Suprapubic skin (tissue), 4 donors: ENCODE data around the gene MAP6.

Source experiments
- CTCF ChIP-seq, 2 donors: fragments of 200-600 bp in 1 of 2; fragments of 450-650 bp in 1 of 2; sonication (generic) in 1 of 2; IDR thresholded peaks; one replicate each; pipeline ENCODE4 v1.5.1; 2016 to 2019; ENCODE audit warnings: antibody characterized with exemption in 2 of 2, mild to moderate bottlenecking in 1 of 2, moderate library complexity in 1 of 2
- EP300 ChIP-seq: sonication (generic); formaldehyde crosslinking; IDR thresholded peaks from one replicate; pipeline ENCODE4 v1.6.1; 2017; ENCODE audit warnings: antibody characterized with exemption
- POLR2A ChIP-seq, 2 donors: fragments of 450-650 bp; IDR thresholded peaks; one replicate each; pipeline ENCODE4 v1.6.1; 2017; ENCODE audit warnings: antibody characterized with exemption in 2 of 2, mild to moderate bottlenecking in 2 of 2, moderate library complexity in 2 of 2
- POLR2AphosphoS5 ChIP-seq, 3 donors: sonication (generic); formaldehyde crosslinking; IDR thresholded peaks; one replicate each; pipeline ENCODE4 v1.6.1; 2017; ENCODE audit warnings: antibody characterized with exemption in 3 of 3

GRCh38 chr11:75637998-75638397 lies 30.8 kb downstream of the MAP6 start:
- TF ChIP-seq CTCF (IDR thresholded peaks at IDR 0.05) (no peak), EP300 (no peak), POLR2AphosphoS5 (IDR thresholded peaks at IDR 0.05) (no peak), POLR2A (IDR thresholded peaks at IDR 0.05) (no peak)
